ENCODE data around the gene TRPC6. TPM values are rescaled to one million over a fixed set of nuclear protein-coding genes. Genes with fewer than 3 reads are reported as not detected.

Gene TRPC6
- total and polyA plus RNA-seq, 3 donors from 2014 or later = 1.4 to 4.1 (median 3.7) TPM

- TF ChIP-seq POLR2A (IDR thresholded peaks at IDR 0.05) = no peak
- TF ChIP-seq CTCF (IDR thresholded peaks at IDR 0.05) = no peak
- DNase-seq = no peak
- Histone ChIP-seq H3K4me1 (no peaks in the 10 kb centered on the region), H3K36me3 (ENCODE audit: low read depth, missing control alignments) (no peaks in the 10 kb centered on the region), H3K27ac (no peak overlapping the region), H3K27me3 (no peaks in the 10 kb centered on the region), H3K4me3 (no peak overlapping the region), H3K9me3 (no peaks in the 10 kb centered on the region)
- 0 to 36% methylated on average over 1 of the region's 1 CpG for WGBS, 2 donors
- intact Hi-C loops (cut with DNase I; ENCODE audit: low total_unique reads) = no loop called here
These were observed 8.9 kb downstream of the TRPC6 start for GRCh38 chr11:101574886-101575285.

GRCh38 chr11:101567071-101567470, 16.7 kb downstream of the TRPC6 start:
- Histone ChIP-seq H3K4me3 (no peak overlapping the region), H3K36me3 (ENCODE audit: low read depth, missing control alignments) (no peaks in the 10 kb centered on the region), H3K27ac (no peak overlapping the region), H3K27me3 (no peaks in the 10 kb centered on the region), H3K4me1 (no peaks in the 10 kb centered on the region), H3K9me3 (no peaks in the 10 kb centered on the region)
- no peak for TF ChIP-seq CTCF (IDR thresholded peaks at IDR 0.05)
- TF ChIP-seq POLR2A (IDR thresholded peaks at IDR 0.05) = no peak
- intact Hi-C loops (cut with DNase I; ENCODE audit: low total_unique reads) = no loop called here
- WGBS, 2 donors = 0 to 66% methylated on average over 1 to 5 of the region's 5 CpGs
- DNase-seq = peak; percentile 18

GRCh38 chr11:101566626-101567025, 17.2 kb downstream of the TRPC6 start:
- intact Hi-C loops (cut with DNase I; ENCODE audit: low total_unique reads) = no loop called here
- H3K9me3 ChIP-seq = no peaks in the 10 kb centered on the region
- no peak for DNase-seq
- TF ChIP-seq POLR2A (IDR thresholded peaks at IDR 0.05) = no peak
- no peak for TF ChIP-seq CTCF (IDR thresholded peaks at IDR 0.05)
- H3K36me3 ChIP-seq (ENCODE audit: low read depth, missing control alignments) = no peaks in the 10 kb centered on the region
- no peak overlapping the region for H3K4me3 ChIP-seq
- H3K4me1 ChIP-seq = no peaks in the 10 kb centered on the region
- H3K27me3 ChIP-seq = no peaks in the 10 kb centered on the region
- WGBS, 2 donors = 45 to 68% methylated on average over 6 to 8 of the region's 8 CpGs
- no peak overlapping the region for H3K27ac ChIP-seq

GRCh38 chr11:101563166-101563565, 20.6 kb downstream of the TRPC6 start:
- Histone ChIP-seq H3K9me3 (no peaks in the 10 kb centered on the region), H3K36me3 (ENCODE audit: low read depth, missing control alignments) (no peaks in the 10 kb centered on the region), H3K4me3 (no peak overlapping the region), H3K27me3 (no peaks in the 10 kb centered on the region), H3K4me1 (no peaks in the 10 kb centered on the region), H3K27ac (no peak overlapping the region)
- 87 to 89% methylated on average over 2 of the region's 2 CpGs for WGBS, 2 donors
- intact Hi-C loops (cut with DNase I; ENCODE audit: low total_unique reads) = no loop called here
- DNase-seq = no peak
- no peak for TF ChIP-seq POLR2A (IDR thresholded peaks at IDR 0.05)
- TF ChIP-seq CTCF (IDR thresholded peaks at IDR 0.05) = no peak

- Histone ChIP-seq H3K27ac (no peak overlapping the region), H3K9me3 (no peaks in the 10 kb centered on the region), H3K36me3 (ENCODE audit: low read depth, missing control alignments) (no peaks in the 10 kb centered on the region), H3K27me3 (no peaks in the 10 kb centered on the region), H3K4me3 (no peak overlapping the region), H3K4me1 (no peaks in the 10 kb centered on the region)
- WGBS, 2 donors = 80 to 90% methylated on average over 4 of the region's 4 CpGs
- intact Hi-C loops (cut with DNase I; ENCODE audit: low total_unique reads) = no loop called here
- DNase-seq = no peak
- TF ChIP-seq CTCF (IDR thresholded peaks at IDR 0.05) (no peak), POLR2A (IDR thresholded peaks at IDR 0.05) (no peak)
These were observed 28.4 kb downstream of the TRPC6 start for GRCh38 chr11:101555366-101555765.
